HG03039 (cell line): ENCODE results near the gene ITPR2.

Source experiments
- ATAC-seq: cut with Tn5 transposase; IDR thresholded peaks from one replicate; pipeline ENCODE4 v1.9.1; 2021; ENCODE audit warnings: mild to moderate bottlenecking, moderate library complexity; ENCODE audit not compliant: unreplicated experiment

ITPR2 gene

GRCh38 chr12:26428420-26428819, 404.6 kb downstream of the ITPR2 start:
- ATAC-seq: no peak

GRCh38 chr12:26426652-26427051, 406.3 kb downstream of the ITPR2 start:
- no peak for ATAC-seq

- peak; percentile 41 for ATAC-seq
These were observed 407.3 kb downstream of the ITPR2 start for GRCh38 chr12:26425587-26426260.

- peak; percentile 69 for ATAC-seq
These were observed 410.1 kb downstream of the ITPR2 start for GRCh38 chr12:26422839-26423398.

- no peak for ATAC-seq
These were observed 416.4 kb downstream of the ITPR2 start for GRCh38 chr12:26416550-26416949.

- no peak for ATAC-seq
These were observed 422.3 kb downstream of the ITPR2 start for GRCh38 chr12:26410689-26411088.

GRCh38 chr12:26406813-26407212, 426.2 kb downstream of the ITPR2 start:
- no peak for ATAC-seq

GRCh38 chr12:26406391-26406790, 426.6 kb downstream of the ITPR2 start:
- no peak for ATAC-seq

GRCh38 chr12:26403601-26404000, 429.4 kb downstream of the ITPR2 start:
- ATAC-seq: no peak

GRCh38 chr12:26402648-26403047, 430.3 kb downstream of the ITPR2 start:
- ATAC-seq: no peak

- ATAC-seq: no peak
These were observed 431.1 kb downstream of the ITPR2 start for GRCh38 chr12:26401874-26402273.

GRCh38 chr12:26400627-26401026, 432.4 kb downstream of the ITPR2 start:
- no peak for ATAC-seq

- no peak for ATAC-seq
These were observed 433.6 kb downstream of the ITPR2 start for GRCh38 chr12:26399381-26399780.

- ATAC-seq: peak; percentile 91
These were observed 436.6 kb downstream of the ITPR2 start for GRCh38 chr12:26396402-26396801.

- ATAC-seq: no peak
These were observed 443.7 kb downstream of the ITPR2 start for GRCh38 chr12:26389343-26389742.

- ATAC-seq: no peak
These were observed 448.5 kb downstream of the ITPR2 start for GRCh38 chr12:26384536-26384935.

- ATAC-seq: no peak
These were observed 450.0 kb downstream of the ITPR2 start for GRCh38 chr12:26383041-26383440.

- no peak for ATAC-seq
These were observed 452.1 kb downstream of the ITPR2 start for GRCh38 chr12:26380897-26381296.

- no peak for ATAC-seq
These were observed 453.1 kb downstream of the ITPR2 start for GRCh38 chr12:26379777-26380467.

- no peak for ATAC-seq
These were observed 454.3 kb downstream of the ITPR2 start for GRCh38 chr12:26378711-26379110.

- ATAC-seq: no peak
These were observed 457.9 kb downstream of the ITPR2 start for GRCh38 chr12:26374934-26375680.
